Suprapubic skin (tissue), 4 donors: ENCODE measurements around the gene PELI1.

ENCODE experiments used
- EP300 ChIP-seq: sonication (generic); formaldehyde crosslinking; IDR thresholded peaks from one replicate; pipeline ENCODE4 v1.6.1; 2017; ENCODE audit warnings: antibody characterized with exemption
- POLR2A ChIP-seq, 2 donors: fragments of 450-650 bp; IDR thresholded peaks; one replicate each; pipeline ENCODE4 v1.6.1; 2017; ENCODE audit warnings: antibody characterized with exemption in 2 of 2, mild to moderate bottlenecking in 2 of 2, moderate library complexity in 2 of 2
- POLR2AphosphoS5 ChIP-seq, 3 donors: sonication (generic); formaldehyde crosslinking; IDR thresholded peaks; one replicate each; pipeline ENCODE4 v1.6.1; 2017; ENCODE audit warnings: antibody characterized with exemption in 3 of 3
- TF ChIP-seq, protein P1 (sequence below), 2 donors: fragments of 200-600 bp in 1 of 2; fragments of 450-650 bp in 1 of 2; sonication (generic) in 1 of 2; IDR thresholded peaks; one replicate each; pipeline ENCODE4 v1.5.1; 2016 to 2019; ENCODE audit warnings: antibody characterized with exemption in 2 of 2, mild to moderate bottlenecking in 1 of 2, moderate library complexity in 1 of 2

DNA sequence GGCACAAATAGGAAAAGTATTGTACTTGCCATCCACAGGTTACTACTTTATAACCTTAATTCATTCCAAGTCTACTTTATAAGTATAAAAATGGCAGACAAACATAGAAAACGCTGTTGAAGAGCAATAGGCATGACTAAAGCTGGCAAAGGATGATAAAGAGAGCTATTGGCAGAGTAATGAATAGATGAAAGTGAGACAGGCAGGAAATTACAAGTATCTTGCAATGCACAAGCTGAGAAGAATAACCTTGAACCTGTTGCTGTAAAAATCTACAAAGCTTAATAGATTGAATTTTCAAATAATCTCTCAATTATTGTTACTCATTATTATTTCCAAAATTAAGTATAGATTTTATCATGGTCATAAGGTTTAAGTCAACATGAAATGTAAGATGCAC lies 8.8 kb downstream of the PELI1 start:
- TF ChIP-seq, protein P1, sequence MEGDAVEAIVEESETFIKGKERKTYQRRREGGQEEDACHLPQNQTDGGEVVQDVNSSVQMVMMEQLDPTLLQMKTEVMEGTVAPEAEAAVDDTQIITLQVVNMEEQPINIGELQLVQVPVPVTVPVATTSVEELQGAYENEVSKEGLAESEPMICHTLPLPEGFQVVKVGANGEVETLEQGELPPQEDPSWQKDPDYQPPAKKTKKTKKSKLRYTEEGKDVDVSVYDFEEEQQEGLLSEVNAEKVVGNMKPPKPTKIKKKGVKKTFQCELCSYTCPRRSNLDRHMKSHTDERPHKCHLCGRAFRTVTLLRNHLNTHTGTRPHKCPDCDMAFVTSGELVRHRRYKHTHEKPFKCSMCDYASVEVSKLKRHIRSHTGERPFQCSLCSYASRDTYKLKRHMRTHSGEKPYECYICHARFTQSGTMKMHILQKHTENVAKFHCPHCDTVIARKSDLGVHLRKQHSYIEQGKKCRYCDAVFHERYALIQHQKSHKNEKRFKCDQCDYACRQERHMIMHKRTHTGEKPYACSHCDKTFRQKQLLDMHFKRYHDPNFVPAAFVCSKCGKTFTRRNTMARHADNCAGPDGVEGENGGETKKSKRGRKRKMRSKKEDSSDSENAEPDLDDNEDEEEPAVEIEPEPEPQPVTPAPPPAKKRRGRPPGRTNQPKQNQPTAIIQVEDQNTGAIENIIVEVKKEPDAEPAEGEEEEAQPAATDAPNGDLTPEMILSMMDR (IDR thresholded peaks at IDR 0.05), result no peak
- TF ChIP-seq POLR2AphosphoS5 (IDR thresholded peaks at IDR 0.05) (no peak), POLR2A (IDR thresholded peaks at IDR 0.05) (no peak), EP300 (no peak)
